22Rv1 (cell line): ENCODE data around the gene DUOXA2.

Experiments used
- H3K27ac ChIP-seq: fragments of 450-650 bp; 2 replicates; pipeline ENCODE4 v1.5.1; 2017
- CTCF ChIP-seq: fragments of 450-650 bp; IDR thresholded peaks from 2 replicates; pipeline ENCODE4 v1.5.1; 2017; ENCODE audit warnings: mild to moderate bottlenecking
- ZFX ChIP-seq: fragments of 450-650 bp; IDR thresholded peaks from 2 replicates; pipeline ENCODE4 v1.6.1; 2017; ENCODE audit warnings: antibody characterized with exemption, borderline replicate concordance

DUOXA2 gene

GRCh38 chr15:45143946-45144345 lies 29.8 kb downstream of the DUOXA2 start:
- no peak for TF ChIP-seq CTCF
- TF ChIP-seq ZFX, result no peak
- no peak overlapping the region for H3K27ac ChIP-seq

- H3K27ac ChIP-seq, result no peak overlapping the region
- TF ChIP-seq CTCF, result no peak
- no peak for TF ChIP-seq ZFX
Observed at GRCh38 chr15:45144775-45145174, 30.6 kb downstream of the DUOXA2 start.

- TF ChIP-seq ZFX, result no peak
- TF ChIP-seq CTCF, result no peak
- no peak overlapping the region for H3K27ac ChIP-seq
Observed at GRCh38 chr15:45146405-45146804, 32.3 kb downstream of the DUOXA2 start.

- no peak overlapping the region for H3K27ac ChIP-seq
- TF ChIP-seq CTCF, result no peak
- no peak for TF ChIP-seq ZFX
Observed at GRCh38 chr15:45147606-45148005, 33.5 kb downstream of the DUOXA2 start.

- no peak overlapping the region for H3K27ac ChIP-seq
- TF ChIP-seq ZFX (no peak), CTCF (no peak)
Observed at GRCh38 chr15:45148076-45149059, 34.2 kb downstream of the DUOXA2 start.

- H3K27ac ChIP-seq, result no peak overlapping the region
- TF ChIP-seq ZFX (no peak), CTCF (no peak)
Observed at GRCh38 chr15:45149060-45149459, 34.9 kb downstream of the DUOXA2 start.

- no peak for TF ChIP-seq CTCF
- no peak for TF ChIP-seq ZFX
- no peak overlapping the region for H3K27ac ChIP-seq
Observed at GRCh38 chr15:45150481-45150880, 36.4 kb downstream of the DUOXA2 start.
